Nephron (organoid): Measurements from ENCODE around the gene CNGA1.

Experiments used
- H3K27ac Mint-ChIP-seq, 3 experiments: 2 replicates each; pipeline ENCODE4 v1.8.0; 2020; ENCODE audit warnings: mixed read lengths in 3 of 3, mild to moderate bottlenecking in 2 of 3, moderate library complexity in 1 of 3
- H3K27me3 Mint-ChIP-seq: 2 replicates; pipeline ENCODE4 v1.8.0; 2021; ENCODE audit warnings: low read depth, mild to moderate bottlenecking, moderate library complexity, mixed read lengths
- H3K36me3 Mint-ChIP-seq: 2 replicates; pipeline ENCODE4 v1.8.0; 2020; ENCODE audit warnings: low read depth, mixed read lengths
- H3K4me1 Mint-ChIP-seq: 2 replicates; pipeline ENCODE4 v1.8.0; 2020; ENCODE audit warnings: mixed read lengths
- H3K4me3 Mint-ChIP-seq, 3 experiments: 2 replicates each; pipeline ENCODE4 v1.8.0; 2020; ENCODE audit warnings: mild to moderate bottlenecking in 3 of 3, mixed read lengths in 3 of 3, moderate library complexity in 2 of 3
- H3K9me3 Mint-ChIP-seq: 2 replicates; pipeline ENCODE4 v1.8.0; 2020; ENCODE audit warnings: mixed read lengths
- TF ChIP-seq, protein P1 (sequence below), 3 experiments: fragments of 200-600 bp; sonication (generic); IDR thresholded peaks; one replicate each; pipeline ENCODE4 v1.5.0; 2021; ENCODE audit warnings: antibody characterized with exemption in 3 of 3; ENCODE audit not compliant: unreplicated experiment in 3 of 3

The CNGA1 gene

DNA sequence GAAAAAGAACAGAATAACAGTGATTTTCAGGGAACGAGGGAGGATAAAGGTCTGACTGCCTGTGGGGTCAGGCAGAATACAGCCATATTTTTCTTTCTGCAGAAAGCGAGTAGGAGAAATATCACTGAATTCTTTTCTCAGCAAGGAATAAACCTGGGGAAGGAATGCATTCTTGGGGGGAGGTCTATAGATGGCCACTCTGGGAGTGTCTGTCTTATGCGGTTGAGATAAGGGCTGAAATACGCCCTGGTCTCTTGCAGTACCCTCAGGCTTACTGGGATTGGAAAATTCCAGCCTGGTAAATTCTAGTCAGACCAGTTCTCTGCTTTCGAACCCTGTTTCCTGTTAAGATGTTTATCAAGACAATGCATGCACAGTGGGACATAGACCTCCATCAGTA is 26.3 kb downstream of the CNGA1 start:
- TF ChIP-seq, protein P1, sequence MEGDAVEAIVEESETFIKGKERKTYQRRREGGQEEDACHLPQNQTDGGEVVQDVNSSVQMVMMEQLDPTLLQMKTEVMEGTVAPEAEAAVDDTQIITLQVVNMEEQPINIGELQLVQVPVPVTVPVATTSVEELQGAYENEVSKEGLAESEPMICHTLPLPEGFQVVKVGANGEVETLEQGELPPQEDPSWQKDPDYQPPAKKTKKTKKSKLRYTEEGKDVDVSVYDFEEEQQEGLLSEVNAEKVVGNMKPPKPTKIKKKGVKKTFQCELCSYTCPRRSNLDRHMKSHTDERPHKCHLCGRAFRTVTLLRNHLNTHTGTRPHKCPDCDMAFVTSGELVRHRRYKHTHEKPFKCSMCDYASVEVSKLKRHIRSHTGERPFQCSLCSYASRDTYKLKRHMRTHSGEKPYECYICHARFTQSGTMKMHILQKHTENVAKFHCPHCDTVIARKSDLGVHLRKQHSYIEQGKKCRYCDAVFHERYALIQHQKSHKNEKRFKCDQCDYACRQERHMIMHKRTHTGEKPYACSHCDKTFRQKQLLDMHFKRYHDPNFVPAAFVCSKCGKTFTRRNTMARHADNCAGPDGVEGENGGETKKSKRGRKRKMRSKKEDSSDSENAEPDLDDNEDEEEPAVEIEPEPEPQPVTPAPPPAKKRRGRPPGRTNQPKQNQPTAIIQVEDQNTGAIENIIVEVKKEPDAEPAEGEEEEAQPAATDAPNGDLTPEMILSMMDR (IDR thresholded peaks at IDR 0.05; ENCODE audit: unreplicated experiment in 3 of 3): no peak
- Mint-ChIP-seq H3K4me3 (no peak overlapping the region), H3K27me3 (peaks cover 6% of the 10 kb centered on the region), H3K4me1 (no peaks in the 10 kb centered on the region), H3K36me3 (no peaks in the 10 kb centered on the region), H3K27ac (no peak overlapping the region), H3K9me3 (peaks cover 19% of the 10 kb centered on the region)

GRCh38 chr4:47974566-47974965 is 41.9 kb downstream of the CNGA1 start:
- TF ChIP-seq, protein P1 (IDR thresholded peaks at IDR 0.05; ENCODE audit: unreplicated experiment in 3 of 3): no peak
- no peak overlapping the region for H3K27ac Mint-ChIP-seq
- H3K36me3 Mint-ChIP-seq: no peaks in the 10 kb centered on the region
- no peaks in the 10 kb centered on the region for H3K27me3 Mint-ChIP-seq
- H3K9me3 Mint-ChIP-seq: no peaks in the 10 kb centered on the region
- no peaks in the 10 kb centered on the region for H3K4me1 Mint-ChIP-seq
- no peak overlapping the region for H3K4me3 Mint-ChIP-seq

DNA sequence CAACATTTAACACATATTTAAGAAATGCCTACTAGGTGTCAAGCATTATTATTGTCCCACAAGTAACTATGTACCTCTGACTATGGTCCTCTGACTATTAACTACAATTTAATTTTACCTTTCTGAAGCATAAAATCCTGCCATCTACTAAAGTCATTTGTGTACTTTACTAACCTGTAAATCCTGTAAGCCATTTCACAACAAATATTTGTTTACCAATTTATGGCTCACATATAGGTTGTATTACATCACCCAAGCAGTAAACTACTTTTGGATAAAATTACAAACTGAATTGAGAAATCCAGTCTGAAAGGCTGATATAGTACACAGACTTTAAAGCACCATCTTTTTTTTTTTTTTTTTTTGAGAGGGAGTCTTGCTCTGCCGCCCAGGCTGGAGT is 43.8 kb downstream of the CNGA1 start:
- H3K27me3 Mint-ChIP-seq: no peaks in the 10 kb centered on the region
- H3K9me3 Mint-ChIP-seq: no peaks in the 10 kb centered on the region
- TF ChIP-seq, protein P1 (IDR thresholded peaks at IDR 0.05; ENCODE audit: unreplicated experiment in 3 of 3): no peak
- H3K36me3 Mint-ChIP-seq: no peaks in the 10 kb centered on the region
- no peaks in the 10 kb centered on the region for H3K4me1 Mint-ChIP-seq
- no peak overlapping the region for H3K4me3 Mint-ChIP-seq
- H3K27ac Mint-ChIP-seq: no peak overlapping the region

GRCh38 chr4:47972181-47972580 is 44.3 kb downstream of the CNGA1 start:
- TF ChIP-seq, protein P1 (IDR thresholded peaks at IDR 0.05; ENCODE audit: unreplicated experiment in 3 of 3): no peak
- Mint-ChIP-seq H3K9me3 (no peaks in the 10 kb centered on the region), H3K27ac (no peak overlapping the region), H3K4me3 (no peak overlapping the region), H3K27me3 (no peaks in the 10 kb centered on the region), H3K36me3 (no peaks in the 10 kb centered on the region), H3K4me1 (no peaks in the 10 kb centered on the region)

- Mint-ChIP-seq H3K27ac (no peak overlapping the region), H3K9me3 (no peaks in the 10 kb centered on the region), H3K4me3 (no peak overlapping the region), H3K4me1 (no peaks in the 10 kb centered on the region), H3K27me3 (no peaks in the 10 kb centered on the region), H3K36me3 (no peaks in the 10 kb centered on the region)
- TF ChIP-seq, protein P1 (IDR thresholded peaks at IDR 0.05; ENCODE audit: unreplicated experiment in 3 of 3): no peak
Measured at GRCh38 chr4:47968847-47969246, 47.6 kb downstream of the CNGA1 start.

DNA sequence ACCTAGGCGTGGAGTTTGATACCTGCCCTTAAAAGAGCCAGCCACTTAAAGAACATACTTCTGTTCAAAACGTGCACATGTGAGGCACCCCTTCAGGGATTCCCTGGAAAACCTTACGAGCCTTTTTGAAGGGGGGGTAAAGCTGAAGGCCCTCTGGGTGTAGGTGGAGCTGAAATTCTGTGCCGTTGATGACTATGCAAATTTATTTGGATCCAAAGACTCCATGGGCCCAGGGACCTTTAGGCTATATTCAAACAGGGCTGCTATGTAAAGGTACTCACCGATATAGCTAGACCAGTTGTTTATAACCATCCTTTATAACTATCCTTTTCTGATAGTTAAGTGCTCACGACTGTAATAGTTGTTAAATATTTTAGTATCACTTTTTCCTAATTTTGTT is 61.8 kb downstream of the CNGA1 start:
- no peaks in the 10 kb centered on the region for H3K36me3 Mint-ChIP-seq
- TF ChIP-seq, protein P1 (IDR thresholded peaks at IDR 0.05; ENCODE audit: unreplicated experiment in 3 of 3): no peak
- no peak overlapping the region for H3K27ac Mint-ChIP-seq
- H3K9me3 Mint-ChIP-seq: no peaks in the 10 kb centered on the region
- H3K4me1 Mint-ChIP-seq: no peaks in the 10 kb centered on the region
- H3K27me3 Mint-ChIP-seq: peaks cover 3% of the 10 kb centered on the region
- no peak overlapping the region for H3K4me3 Mint-ChIP-seq
